Measurements from ENCODE around the gene CA5A.
"Not testable (repeated sequence)": the region's sequence is repeated elsewhere in the genome, so short reads cannot be mapped to it uniquely, and the experiment has no call there.

Gene CA5A

GRCh38 chr16:87947356-87948118, 11.2 kb upstream of the CA5A start:
- no peak for DNase-seq

- no peak for DNase-seq
Observed at GRCh38 chr16:87946596-87947347, 10.4 kb upstream of the CA5A start.

- peak in 1 of 2 donors; percentile 30 for DNase-seq
Observed at GRCh38 chr16:87945351-87946042, 9.2 kb upstream of the CA5A start.

- DNase-seq, result no peak
Observed at GRCh38 chr16:87942680-87943079, 6.4 kb upstream of the CA5A start.

- no peak for DNase-seq
Observed at GRCh38 chr16:87939562-87940423, 3.5 kb upstream of the CA5A start.

GRCh38 chr16:87938412-87938949, 2.2 kb upstream of the CA5A start:
- no peak for DNase-seq

- DNase-seq, result not testable (repeated sequence)
Observed at GRCh38 chr16:87937231-87937542, 858 bp upstream of the CA5A start.

- not testable (repeated sequence) for DNase-seq
Observed at GRCh38 chr16:87936016-87936374, 334 bp downstream of the CA5A start.

- not testable (repeated sequence) for DNase-seq
Observed at GRCh38 chr16:87934752-87935425, 1.4 kb downstream of the CA5A start.

GRCh38 chr16:87933140-87933495, 3.2 kb downstream of the CA5A start:
- DNase-seq, result no peak

- DNase-seq, result not testable (repeated sequence)
Observed at GRCh38 chr16:87932475-87933139, 3.7 kb downstream of the CA5A start.

GRCh38 chr16:87931504-87931903, 4.8 kb downstream of the CA5A start:
- peak in 1 of 2 donors; percentile 35 for DNase-seq

GRCh38 chr16:87930456-87930855, 5.9 kb downstream of the CA5A start:
- no peak for DNase-seq

- DNase-seq, result no peak
Observed at GRCh38 chr16:87929986-87930385, 6.3 kb downstream of the CA5A start.

- DNase-seq, result no peak
Observed at GRCh38 chr16:87927195-87927562, 9.2 kb downstream of the CA5A start.

- DNase-seq, result peak; percentile 31 to 36
Observed at GRCh38 chr16:87926246-87927194, 9.8 kb downstream of the CA5A start.

GRCh38 chr16:87924811-87925670, 11.3 kb downstream of the CA5A start:
- no peak for DNase-seq

- DNase-seq, result no peak
Observed at GRCh38 chr16:87924041-87924810, 12.1 kb downstream of the CA5A start.

Data from stimulated activated CD4-positive, alpha-beta T cell treated with anti-CD3 and anti-CD28 coated beads, Interleukin-2, amount 100 ng/mL, for 24 hours (primary cell).